HG03108 (cell line): ENCODE measurements around the gene MTMR1.

Experiments used
- ATAC-seq: cut with Tn5 transposase; IDR thresholded peaks from one replicate; pipeline ENCODE4 v1.9.1; 2021; ENCODE audit warnings: moderate library complexity; ENCODE audit not compliant: unreplicated experiment

MTMR1 gene

GRCh38 chrX:150775569-150776350, 82.6 kb downstream of the MTMR1 start:
- no peak for ATAC-seq

- ATAC-seq: no peak
Observed at GRCh38 chrX:150777328-150777992, 84.3 kb downstream of the MTMR1 start.

GRCh38 chrX:150779385-150779784, 86.2 kb downstream of the MTMR1 start:
- ATAC-seq: no peak

- no peak for ATAC-seq
Observed at GRCh38 chrX:150781677-150782076, 88.5 kb downstream of the MTMR1 start.

GRCh38 chrX:150790021-150790420, 96.8 kb downstream of the MTMR1 start:
- no peak for ATAC-seq

- no peak for ATAC-seq
Observed at GRCh38 chrX:150792949-150793527, 99.8 kb downstream of the MTMR1 start.

GRCh38 chrX:150805736-150806135, 112.5 kb downstream of the MTMR1 start:
- ATAC-seq: no peak

GRCh38 chrX:150806827-150807226, 113.6 kb downstream of the MTMR1 start:
- no peak for ATAC-seq

- ATAC-seq: no peak
Observed at GRCh38 chrX:150813922-150814321, 120.7 kb downstream of the MTMR1 start.
